Fibroblast of skin of left biceps (primary cell): ENCODE measurements around the gene OXGR1.
A peak's percentile ranks its signal among the peaks of the same experiment; 100 is the strongest.

Experiments used
- DNase-seq, 2 experiments: peaks; one replicate each; pipeline ENCODE4 v3.0.0-alpha.2; 2013; ENCODE audit warnings: low read depth in 2 of 2

Gene OXGR1

GRCh38 chr13:96963786-96964475 lies 30.3 kb downstream of the OXGR1 start:
- no peak for DNase-seq

DNA sequence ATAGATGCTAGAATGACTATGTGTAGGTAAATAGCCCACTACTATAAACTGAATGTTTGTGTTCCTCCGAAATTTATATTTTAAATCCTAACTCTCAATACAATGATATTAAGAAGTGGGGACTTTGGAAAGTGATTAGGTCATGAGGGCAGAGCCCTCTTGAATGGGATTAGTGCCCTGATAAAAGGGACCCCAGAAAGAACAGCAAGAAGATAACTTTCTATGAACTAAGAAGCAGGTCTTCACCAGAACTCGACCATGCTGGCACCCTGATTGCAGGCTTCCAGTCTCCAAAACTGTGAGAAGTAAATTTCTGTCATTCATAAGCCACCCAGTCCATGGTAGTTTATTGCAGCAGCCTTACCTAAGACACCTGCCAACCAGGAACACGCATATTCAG lies 33.9 kb downstream of the OXGR1 start:
- DNase-seq, result no peak

DNA sequence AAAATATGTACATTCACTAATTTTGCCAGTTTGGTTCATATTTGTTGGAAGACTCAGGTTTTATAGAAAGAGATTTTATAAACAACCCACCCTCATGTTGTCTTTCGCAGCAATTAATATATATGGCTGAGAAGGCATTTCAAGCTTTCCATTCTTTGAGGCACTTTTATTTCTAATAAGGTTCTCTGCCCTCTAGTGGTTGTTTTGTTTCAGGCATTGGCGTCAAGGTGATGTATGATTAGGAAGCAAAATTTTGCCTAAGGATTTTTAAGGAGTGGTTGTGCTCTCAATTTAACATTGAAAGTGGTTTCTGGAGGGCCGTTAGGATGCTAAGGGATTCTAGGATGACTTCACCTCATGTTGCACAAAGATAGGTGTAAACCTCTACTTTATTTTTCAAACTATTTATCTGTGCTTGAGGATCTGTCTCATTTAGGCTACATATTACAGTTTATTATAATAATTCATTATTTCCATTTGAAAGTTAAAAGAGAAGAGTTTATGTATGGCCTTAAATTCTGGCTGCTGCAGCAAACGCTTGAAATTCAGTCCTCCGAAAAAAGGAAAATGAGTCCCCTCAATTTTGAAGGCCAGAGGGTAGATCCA lies 35.9 kb downstream of the OXGR1 start:
- DNase-seq, result peak; percentile 1 to 8

GRCh38 chr13:96952595-96952994 lies 41.7 kb downstream of the OXGR1 start:
- no peak for DNase-seq

DNA sequence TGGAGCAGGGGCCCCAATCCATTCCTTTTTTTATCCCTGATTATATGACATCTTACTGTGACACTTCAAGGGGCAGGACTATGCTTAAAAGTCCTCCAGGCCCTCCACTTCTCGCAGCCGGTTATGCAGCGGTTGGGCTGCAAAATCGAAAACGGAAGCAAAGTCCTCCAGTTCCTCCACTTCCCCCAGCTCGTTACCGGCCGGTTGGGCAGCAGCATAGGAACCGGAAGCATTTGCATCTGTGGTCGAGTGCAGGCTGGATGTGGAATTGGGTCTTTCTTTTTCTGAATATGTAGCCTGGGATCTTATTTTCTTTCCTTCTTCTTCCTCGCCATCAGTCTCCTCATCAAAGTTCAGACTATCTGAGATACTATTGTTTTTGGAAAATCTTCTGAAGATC lies 46.1 kb downstream of the OXGR1 start:
- no peak for DNase-seq

DNA sequence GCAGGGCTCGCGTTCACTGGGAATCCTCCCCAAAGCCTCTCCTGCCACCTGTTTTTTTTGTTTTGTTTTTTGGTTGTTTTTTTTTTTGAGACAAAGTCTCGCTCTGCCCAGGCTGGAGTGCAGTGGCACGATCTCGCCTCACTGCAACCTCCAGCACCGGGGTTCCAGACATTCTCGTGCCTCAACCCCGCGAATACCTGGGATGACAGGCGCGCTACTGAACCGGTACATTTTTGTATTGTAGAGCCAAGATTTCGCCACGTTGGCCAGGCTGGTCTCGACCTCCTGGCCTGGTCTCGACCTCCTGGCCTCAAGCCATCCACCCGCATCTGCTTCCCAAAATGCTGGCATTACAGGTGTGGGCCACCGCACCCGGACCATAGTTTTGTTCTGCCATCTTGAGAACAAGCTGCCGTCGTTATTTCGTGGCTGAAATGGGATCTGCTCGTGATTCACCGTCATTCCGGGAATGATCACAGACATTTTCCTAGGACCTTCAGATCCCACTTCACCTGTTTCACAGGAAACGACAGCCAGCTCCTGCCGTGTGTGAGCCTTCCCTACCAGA lies 46.8 kb downstream of the OXGR1 start:
- DNase-seq, result no peak

DNA sequence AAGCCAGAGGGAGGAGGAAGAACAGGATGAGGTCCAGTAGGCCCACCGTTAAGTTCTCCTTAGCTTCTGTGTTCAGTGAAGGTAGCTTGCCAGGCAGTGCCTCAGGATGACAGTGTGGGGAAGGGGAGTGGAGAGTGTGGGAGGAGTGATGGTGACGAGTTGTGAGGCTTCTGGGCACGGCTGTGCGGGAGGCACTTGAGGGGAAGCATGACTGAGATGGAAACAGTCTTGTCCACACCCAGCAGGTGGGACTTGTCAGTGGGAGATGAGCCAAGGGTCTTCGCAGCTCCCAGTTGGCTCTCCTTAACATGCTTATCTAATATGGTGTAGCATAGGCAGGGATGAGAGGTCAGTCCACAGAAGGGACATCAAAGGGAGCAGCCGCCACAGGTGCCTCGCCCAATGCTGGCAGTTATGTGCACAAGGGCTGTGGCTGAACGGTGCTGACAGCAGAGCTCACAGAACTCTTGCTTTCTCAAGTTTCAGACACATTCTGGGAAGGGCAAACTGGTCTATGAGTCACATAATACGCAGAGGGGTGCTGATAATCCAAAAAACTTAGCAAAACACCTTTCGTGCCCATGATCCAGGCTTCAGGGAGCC lies 47.5 kb downstream of the OXGR1 start:
- DNase-seq, result no peak

- DNase-seq, result no peak
Measured at GRCh38 chr13:96940961-96941360, 53.3 kb downstream of the OXGR1 start.

GRCh38 chr13:96935901-96936300 lies 58.4 kb downstream of the OXGR1 start:
- DNase-seq, result no peak
